Measurements from ENCODE around the gene MUC13.
A peak's percentile ranks its signal among the peaks of the same experiment; 100 is the strongest.

The MUC13 gene

GRCh38 chr3:124928333-124929202, 6.0 kb downstream of the MUC13 start:
- Histone ChIP-seq H3K4me1 (ENCODE audit: insufficient read depth, low read length) (no peaks in the 10 kb centered on the region), H3K79me2 (ENCODE audit: insufficient read depth, low read length) (no peaks in the 10 kb centered on the region), H3K9me3 (ENCODE audit: insufficient read depth, low read length, severe bottlenecking) (no peaks in the 10 kb centered on the region), H3K4me3 (ENCODE audit: low read depth in 1 of 2, low read length in 2 of 2) (no peak overlapping the region), H3K9ac (ENCODE audit: low read depth, low read length) (no peak overlapping the region), H3K27ac (ENCODE audit: low read length) (no peak overlapping the region), H3K36me3 (ENCODE audit: insufficient read depth, low read length) (no peaks in the 10 kb centered on the region), H4K20me1 (ENCODE audit: insufficient read depth, low read length) (no peaks in the 10 kb centered on the region), H3K27me3 (ENCODE audit: insufficient read depth, low read length, poor library complexity) (peaks cover 34% of the 10 kb centered on the region), H2AFZ (ENCODE audit: low read depth, low read length) (no peak overlapping the region), H3K4me2 (ENCODE audit: insufficient read depth, low read length) (no peak overlapping the region)
- ATAC-seq (ENCODE audit: insufficient read depth, low read depth) (peak; percentile 76), DNase-seq (peak; percentile 61)
- TF ChIP-seq CTCF (IDR thresholded peaks at IDR 0.05; ENCODE audit: borderline replicate concordance, extremely low read depth, low read length, poor library complexity, severe bottlenecking) = peak; percentile 80
- no peak for TF ChIP-seq EZH2 (IDR thresholded peaks at IDR 0.05; ENCODE audit: borderline replicate concordance, low read depth, low read length, severe bottlenecking)

- H3K4me2 ChIP-seq (ENCODE audit: insufficient read depth, low read length) = no peak overlapping the region
- no peak overlapping the region for H2AFZ ChIP-seq (ENCODE audit: low read depth, low read length)
- H3K27ac ChIP-seq (ENCODE audit: low read length) = no peak overlapping the region
- TF ChIP-seq CTCF (IDR thresholded peaks at IDR 0.05; ENCODE audit: borderline replicate concordance, extremely low read depth, low read length, poor library complexity, severe bottlenecking) (no peak), EZH2 (IDR thresholded peaks at IDR 0.05; ENCODE audit: borderline replicate concordance, low read depth, low read length, severe bottlenecking) (no peak)
- no peak overlapping the region for H3K4me3 ChIP-seq (ENCODE audit: low read depth in 1 of 2, low read length in 2 of 2)
- ATAC-seq (ENCODE audit: insufficient read depth, low read depth) = no peak
- no peaks in the 10 kb centered on the region for H4K20me1 ChIP-seq (ENCODE audit: insufficient read depth, low read length)
- no peaks in the 10 kb centered on the region for H3K4me1 ChIP-seq (ENCODE audit: insufficient read depth, low read length)
- DNase-seq = no peak
- no peaks in the 10 kb centered on the region for H3K79me2 ChIP-seq (ENCODE audit: insufficient read depth, low read length)
- no peaks in the 10 kb centered on the region for H3K9me3 ChIP-seq (ENCODE audit: insufficient read depth, low read length, severe bottlenecking)
- no peak overlapping the region for H3K9ac ChIP-seq (ENCODE audit: low read depth, low read length)
- no peaks in the 10 kb centered on the region for H3K36me3 ChIP-seq (ENCODE audit: insufficient read depth, low read length)
- peaks cover 38% of the 10 kb centered on the region for H3K27me3 ChIP-seq (ENCODE audit: insufficient read depth, low read length, poor library complexity)
These were observed 6.9 kb downstream of the MUC13 start for GRCh38 chr3:124927574-124928045.

GRCh38 chr3:124926426-124927101, 8.0 kb downstream of the MUC13 start:
- Histone ChIP-seq H3K4me1 (ENCODE audit: insufficient read depth, low read length) (no peaks in the 10 kb centered on the region), H3K9ac (ENCODE audit: low read depth, low read length) (no peak overlapping the region), H4K20me1 (ENCODE audit: insufficient read depth, low read length) (no peaks in the 10 kb centered on the region), H3K79me2 (ENCODE audit: insufficient read depth, low read length) (no peaks in the 10 kb centered on the region), H3K27ac (ENCODE audit: low read length) (no peak overlapping the region), H3K27me3 (ENCODE audit: insufficient read depth, low read length, poor library complexity) (peaks cover 41% of the 10 kb centered on the region), H3K4me2 (ENCODE audit: insufficient read depth, low read length) (no peak overlapping the region), H3K9me3 (ENCODE audit: insufficient read depth, low read length, severe bottlenecking) (no peaks in the 10 kb centered on the region), H3K36me3 (ENCODE audit: insufficient read depth, low read length) (no peaks in the 10 kb centered on the region), H2AFZ (ENCODE audit: low read depth, low read length) (no peak overlapping the region), H3K4me3 (ENCODE audit: low read depth in 1 of 2, low read length in 2 of 2) (no peak overlapping the region)
- no peak for TF ChIP-seq EZH2 (IDR thresholded peaks at IDR 0.05; ENCODE audit: borderline replicate concordance, low read depth, low read length, severe bottlenecking)
- no peak for ATAC-seq (ENCODE audit: insufficient read depth, low read depth)
- DNase-seq = no peak

- Histone ChIP-seq H2AFZ (ENCODE audit: low read depth, low read length) (no peak overlapping the region), H4K20me1 (ENCODE audit: insufficient read depth, low read length) (no peaks in the 10 kb centered on the region), H3K36me3 (ENCODE audit: insufficient read depth, low read length) (no peaks in the 10 kb centered on the region), H3K9ac (ENCODE audit: low read depth, low read length) (no peak overlapping the region), H3K79me2 (ENCODE audit: insufficient read depth, low read length) (no peaks in the 10 kb centered on the region), H3K4me2 (ENCODE audit: insufficient read depth, low read length) (no peak overlapping the region), H3K27ac (ENCODE audit: low read length) (no peak overlapping the region), H3K4me3 (ENCODE audit: low read depth in 1 of 2, low read length in 2 of 2) (no peak overlapping the region), H3K27me3 (ENCODE audit: insufficient read depth, low read length, poor library complexity) (peaks cover 38% of the 10 kb centered on the region), H3K9me3 (ENCODE audit: insufficient read depth, low read length, severe bottlenecking) (no peaks in the 10 kb centered on the region), H3K4me1 (ENCODE audit: insufficient read depth, low read length) (no peaks in the 10 kb centered on the region)
- DNase-seq (no peak), ATAC-seq (ENCODE audit: insufficient read depth, low read depth) (no peak)
- TF ChIP-seq EZH2 (IDR thresholded peaks at IDR 0.05; ENCODE audit: borderline replicate concordance, low read depth, low read length, severe bottlenecking) (no peak), CTCF (IDR thresholded peaks at IDR 0.05; ENCODE audit: borderline replicate concordance, extremely low read depth, low read length, poor library complexity, severe bottlenecking) (no peak)
These were observed 9.8 kb downstream of the MUC13 start for GRCh38 chr3:124924741-124925140.
